GM19193 (cell line): ENCODE measurements around the gene ELL.

Experiments
- POLR2A ChIP-seq: IDR thresholded peaks from 4 replicates; pipeline ENCODE4 v1.6.1; 2011; ENCODE audit not compliant: insufficient read depth, insufficient read length; ENCODE audit errors: extremely low read depth

ELL gene

GRCh38 chr19:18475762-18476331 is 46.0 kb downstream of the ELL start:
- TF ChIP-seq POLR2A, result no peak

GRCh38 chr19:18475004-18475453 is 46.8 kb downstream of the ELL start:
- no peak for TF ChIP-seq POLR2A

- TF ChIP-seq POLR2A, result no peak
Observed at GRCh38 chr19:18474366-18474887, 47.4 kb downstream of the ELL start.

GRCh38 chr19:18473706-18474087 is 48.2 kb downstream of the ELL start:
- TF ChIP-seq POLR2A, result no peak

- TF ChIP-seq POLR2A, result no peak
Observed at GRCh38 chr19:18473003-18473705, 48.7 kb downstream of the ELL start.

- no peak for TF ChIP-seq POLR2A
Observed at GRCh38 chr19:18470787-18471186, 51.1 kb downstream of the ELL start.

- TF ChIP-seq POLR2A, result no peak
Observed at GRCh38 chr19:18469069-18469846, 52.6 kb downstream of the ELL start.

- no peak for TF ChIP-seq POLR2A
Observed at GRCh38 chr19:18468517-18468916, 53.4 kb downstream of the ELL start.

- no peak for TF ChIP-seq POLR2A
Observed at GRCh38 chr19:18467978-18468377, 53.9 kb downstream of the ELL start.

- no peak for TF ChIP-seq POLR2A
Observed at GRCh38 chr19:18466354-18466753, 55.5 kb downstream of the ELL start.

GRCh38 chr19:18465964-18466339 is 55.9 kb downstream of the ELL start:
- TF ChIP-seq POLR2A, result no peak

GRCh38 chr19:18465214-18465963 is 56.5 kb downstream of the ELL start:
- TF ChIP-seq POLR2A, result no peak

GRCh38 chr19:18464646-18465045 is 57.2 kb downstream of the ELL start:
- TF ChIP-seq POLR2A, result no peak

- TF ChIP-seq POLR2A, result no peak
Observed at GRCh38 chr19:18461471-18461870, 60.4 kb downstream of the ELL start.

- no peak for TF ChIP-seq POLR2A
Observed at GRCh38 chr19:18460900-18461299, 61.0 kb downstream of the ELL start.
